Activated CD8-positive, alpha-beta T cell treated with anti-CD3 and anti-CD28 coated beads for 36 hours (primary cell): ENCODE measurements around the gene MAP3K21. TPM values are rescaled to one million over a fixed set of nuclear protein-coding genes. Genes with fewer than 3 reads are reported as not detected.

Source experiments
- ATAC-seq: fragments of 200-7000 bp; cut with Tn5 transposase; one replicate; pipeline ENCODE4 v1.10.0; 2021; ENCODE audit warnings: mild to moderate bottlenecking, moderate library complexity
- CTCF ChIA-PET: fragments of 350-600 bp; sonication (Branson Sonifier 250); formaldehyde crosslinking; loops from one replicate; lab custom pipeline; 2021; ENCODE audit warnings: antibody characterized with exemption; lab: Charles Lee
- POLR2A ChIA-PET: fragments of 350-600 bp; sonication (Branson Sonifier 250); formaldehyde crosslinking; loops from one replicate; lab custom pipeline; 2021; ENCODE audit warnings: antibody characterized with exemption; lab: Charles Lee
- DNase-seq: peaks from one replicate; pipeline ENCODE4 v3.0.0-alpha.2; 2020
- H3K27ac Mint-ChIP-seq: one replicate; pipeline ENCODE4 v1.8.0; 2021; ENCODE audit warnings: mild to moderate bottlenecking, mixed read lengths
- H3K27me3 Mint-ChIP-seq: one replicate; pipeline ENCODE4 v1.8.0; 2021; ENCODE audit warnings: mixed read lengths
- H3K36me3 Mint-ChIP-seq: one replicate; pipeline ENCODE4 v1.8.0; 2021; ENCODE audit warnings: low read depth, mixed read lengths
- H3K4me1 Mint-ChIP-seq: one replicate; pipeline ENCODE4 v1.8.0; 2021; ENCODE audit warnings: low read depth, mixed read lengths
- H3K4me3 Mint-ChIP-seq: one replicate; pipeline ENCODE4 v1.8.0; 2021; ENCODE audit warnings: mild to moderate bottlenecking, moderate library complexity, mixed read lengths
- H3K9me3 Mint-ChIP-seq: one replicate; pipeline ENCODE4 v1.8.0; 2021; ENCODE audit warnings: mixed read lengths
- CTCF ChIP-seq: fragments of 200-600 bp; IDR thresholded peaks from one replicate; pipeline ENCODE4 v1.8.0; 2022; ENCODE audit warnings: antibody characterized with exemption, mild to moderate bottlenecking
- intact Hi-C: fragments of 100-400 bp; cut with micrococcal nuclease; formaldehyde crosslinking; loops from one replicate; pipeline ENCODE4 v1.10.0; 2022
- total RNA-seq, 2 experiments: library from RNA; stranded (reverse); gene quantifications; one replicate each; pipeline ENCODE4 v1.2.3, GENCODE V29; 2021

The MAP3K21 gene
- 1 to 10 TPM; 2.7 to 3.2 TPM for total RNA-seq

- intact Hi-C loops = no loop called here
- ChIA-PET CTCF (interaction anchor here (1.4 kb wide), 1 partner anchor 24 kb away, joined by 6 read pairs; no protein-coding TSS in a partner anchor), POLR2A (no interaction called here)
- Mint-ChIP-seq H3K36me3 (no peaks in the 10 kb centered on the region), H3K4me3 (peak within 1 kb of the TSS; percentile 69), H3K9me3 (no peaks in the 10 kb centered on the region), H3K27me3 (peaks cover 27% of the 10 kb centered on the region), H3K27ac (no peak within 1 kb of the TSS), H3K4me1 (peaks cover 7% of the 10 kb centered on the region)
- ATAC-seq = no peak
- no peak for DNase-seq
- no peak for TF ChIP-seq CTCF
Measured at GRCh38 chr1:233327651-233328141, at the start of gene MAP3K21. TSS of gene MAP3K21 (plus strand) at chr1:233327724. CDS start at chr1:233328029, 305 bp downstream.

- CTCF ChIA-PET = no interaction called here
- intact Hi-C loops = no loop called here
- DNase-seq (no peak), ATAC-seq (no peak)
- no peak overlapping the region for H3K27ac Mint-ChIP-seq
- peaks cover 26% of the 10 kb centered on the region for H3K36me3 Mint-ChIP-seq
- H3K9me3 Mint-ChIP-seq = peaks cover 2% of the 10 kb centered on the region
- peaks cover 37% of the 10 kb centered on the region for H3K4me1 Mint-ChIP-seq
- H3K4me3 Mint-ChIP-seq = no peak overlapping the region
- H3K27me3 Mint-ChIP-seq = no peaks in the 10 kb centered on the region
- TF ChIP-seq CTCF = no peak
- POLR2A ChIA-PET = interaction anchor here (0.6 kb wide), 1 partner anchor 686 kb away, joined by 4 read pairs; no protein-coding TSS in a partner anchor
Measured at GRCh38 chr1:233278631-233279030, 48.9 kb upstream of the MAP3K21 start.

GRCh38 chr1:233279971-233280370 is 47.6 kb upstream of the MAP3K21 start:
- intact Hi-C loops = no loop called here
- Mint-ChIP-seq H3K9me3 (peaks cover 2% of the 10 kb centered on the region), H3K4me3 (no peak overlapping the region), H3K36me3 (peaks cover 27% of the 10 kb centered on the region), H3K27ac (no peak overlapping the region), H3K27me3 (no peaks in the 10 kb centered on the region), H3K4me1 (peaks cover 44% of the 10 kb centered on the region)
- no peak for TF ChIP-seq CTCF
- ChIA-PET POLR2A (no interaction called here), CTCF (no interaction called here)
- DNase-seq (no peak), ATAC-seq (no peak)

GRCh38 chr1:233281711-233282581 is 45.6 kb upstream of the MAP3K21 start:
- Mint-ChIP-seq H3K9me3 (peaks cover 2% of the 10 kb centered on the region), H3K27me3 (no peaks in the 10 kb centered on the region), H3K4me1 (peaks cover 43% of the 10 kb centered on the region), H3K4me3 (peak overlapping the region; percentile 9), H3K27ac (peak overlapping the region; percentile 81), H3K36me3 (peaks cover 30% of the 10 kb centered on the region)
- DNase-seq = peak; percentile 36
- CTCF ChIA-PET = no interaction called here
- no peak for TF ChIP-seq CTCF
- POLR2A ChIA-PET = no interaction called here
- intact Hi-C loops = no loop called here
- ATAC-seq = peak; percentile 56

- DNase-seq = no peak
- H3K4me3 Mint-ChIP-seq = no peak overlapping the region
- ChIA-PET POLR2A (interaction anchor here (1.0 kb wide), 1 partner anchor 339 kb away, joined by 3 read pairs; no protein-coding TSS in a partner anchor), CTCF (no interaction called here)
- H3K4me1 Mint-ChIP-seq = peaks cover 40% of the 10 kb centered on the region
- peaks cover 2% of the 10 kb centered on the region for H3K9me3 Mint-ChIP-seq
- no peak for TF ChIP-seq CTCF
- intact Hi-C loops = no loop called here
- H3K27me3 Mint-ChIP-seq = no peaks in the 10 kb centered on the region
- H3K27ac Mint-ChIP-seq = peak overlapping the region; percentile 81
- ATAC-seq = no peak
- peaks cover 27% of the 10 kb centered on the region for H3K36me3 Mint-ChIP-seq
Measured at GRCh38 chr1:233282582-233282886, 45.0 kb upstream of the MAP3K21 start.
